ENCODE measurements around the gene SIMC1.

Gene SIMC1

DNA sequence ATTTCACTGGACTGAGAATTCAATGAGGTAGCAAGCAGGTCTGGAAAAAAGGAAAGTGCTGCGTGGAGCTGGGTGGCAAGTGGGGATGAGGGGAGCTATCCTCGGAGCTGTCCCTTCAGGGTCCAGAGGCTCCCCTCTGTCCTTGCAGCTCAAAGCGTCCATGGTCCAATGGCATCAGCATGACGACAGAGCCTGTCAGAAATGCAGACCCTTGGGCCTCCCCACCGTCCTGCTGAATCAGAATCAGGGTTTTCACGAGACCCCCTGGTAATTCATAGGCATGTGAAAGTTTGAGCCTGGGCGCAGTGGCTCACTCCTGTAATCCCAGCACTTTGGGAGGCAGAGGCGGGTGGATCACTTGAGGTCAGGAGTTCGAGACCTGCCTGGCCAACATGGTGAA lies 155.9 kb downstream of the SIMC1 start:
- H3K4me3 ChIP-seq (ENCODE audit: low read depth, low read length): no peak overlapping the region
- TF ChIP-seq, protein P1, sequence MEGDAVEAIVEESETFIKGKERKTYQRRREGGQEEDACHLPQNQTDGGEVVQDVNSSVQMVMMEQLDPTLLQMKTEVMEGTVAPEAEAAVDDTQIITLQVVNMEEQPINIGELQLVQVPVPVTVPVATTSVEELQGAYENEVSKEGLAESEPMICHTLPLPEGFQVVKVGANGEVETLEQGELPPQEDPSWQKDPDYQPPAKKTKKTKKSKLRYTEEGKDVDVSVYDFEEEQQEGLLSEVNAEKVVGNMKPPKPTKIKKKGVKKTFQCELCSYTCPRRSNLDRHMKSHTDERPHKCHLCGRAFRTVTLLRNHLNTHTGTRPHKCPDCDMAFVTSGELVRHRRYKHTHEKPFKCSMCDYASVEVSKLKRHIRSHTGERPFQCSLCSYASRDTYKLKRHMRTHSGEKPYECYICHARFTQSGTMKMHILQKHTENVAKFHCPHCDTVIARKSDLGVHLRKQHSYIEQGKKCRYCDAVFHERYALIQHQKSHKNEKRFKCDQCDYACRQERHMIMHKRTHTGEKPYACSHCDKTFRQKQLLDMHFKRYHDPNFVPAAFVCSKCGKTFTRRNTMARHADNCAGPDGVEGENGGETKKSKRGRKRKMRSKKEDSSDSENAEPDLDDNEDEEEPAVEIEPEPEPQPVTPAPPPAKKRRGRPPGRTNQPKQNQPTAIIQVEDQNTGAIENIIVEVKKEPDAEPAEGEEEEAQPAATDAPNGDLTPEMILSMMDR (IDR thresholded peaks at IDR 0.05; ENCODE audit: low read depth, low read length, missing control alignments): no peak
- DNase-seq (ENCODE audit: low read depth): no peak

DNA sequence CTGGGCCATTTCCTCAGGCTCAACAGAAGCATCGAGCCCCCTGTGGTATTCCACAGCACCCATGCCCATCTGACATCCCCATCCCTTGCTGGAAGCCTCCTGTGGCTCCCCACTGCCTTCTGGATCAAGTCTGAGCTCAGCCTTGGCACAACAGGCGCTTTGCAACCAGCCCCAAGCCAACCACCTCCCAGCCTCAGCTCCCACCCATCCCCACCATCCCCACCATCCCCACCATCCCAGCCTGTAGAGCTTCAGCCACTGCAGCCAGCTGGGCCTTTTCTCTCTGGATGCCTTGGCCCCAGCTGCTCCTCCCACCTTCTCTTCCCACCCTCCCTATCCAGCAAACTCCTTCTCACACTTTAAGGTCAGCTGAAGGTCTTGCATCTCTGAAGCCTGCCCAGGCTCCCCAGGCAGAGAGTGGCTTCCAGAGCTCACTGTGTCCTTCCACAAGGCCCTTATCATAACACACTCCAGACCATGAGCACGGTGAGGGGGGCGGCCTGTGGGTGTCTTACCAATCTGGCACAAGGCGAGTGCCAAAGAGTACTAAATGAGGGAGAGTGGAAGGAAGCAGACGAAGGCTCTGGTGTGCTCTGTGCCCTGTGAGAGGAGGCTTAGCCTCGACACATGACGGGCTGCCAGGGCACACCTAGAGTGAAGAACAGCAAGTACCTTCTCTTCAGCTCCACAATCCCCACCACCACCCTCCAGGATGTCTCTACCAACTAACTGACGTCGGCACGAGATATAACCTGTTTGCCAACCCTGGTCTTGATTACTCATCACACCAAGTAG lies 156.9 kb downstream of the SIMC1 start:
- H3K4me3 ChIP-seq (ENCODE audit: low read depth, low read length): no peak overlapping the region
- TF ChIP-seq, protein P1 (IDR thresholded peaks at IDR 0.05; ENCODE audit: low read depth, low read length, missing control alignments): no peak
- no peak for DNase-seq (ENCODE audit: low read depth)

All from GM12864 (cell line).